HG03097 (cell line): Measurements from ENCODE around the gene ADCY2.

Source experiments
- ATAC-seq: cut with Tn5 transposase; IDR thresholded peaks from one replicate; pipeline ENCODE4 v1.9.1; 2021; ENCODE audit not compliant: unreplicated experiment, low FRiP score

Gene ADCY2

DNA sequence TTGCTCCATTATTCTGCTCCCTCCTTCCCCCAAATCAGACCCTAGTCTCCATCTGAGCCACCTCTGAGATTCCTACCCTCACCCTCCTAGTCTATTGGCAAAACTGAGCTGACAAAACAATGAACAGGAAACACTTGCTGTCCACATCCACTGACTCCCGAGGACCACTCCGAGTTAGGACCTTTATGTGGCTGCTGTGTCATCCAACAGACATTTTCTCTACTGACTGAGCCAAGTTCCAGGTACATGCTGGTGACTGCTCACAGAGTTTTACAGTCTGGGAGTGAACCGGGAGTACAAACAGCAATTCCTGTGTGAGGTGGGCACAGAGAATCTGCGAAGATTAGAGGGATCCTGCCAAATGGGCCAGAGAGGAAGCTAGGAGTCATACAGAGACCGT, 415.8 kb downstream of the ADCY2 start:
- ATAC-seq: no peak

DNA sequence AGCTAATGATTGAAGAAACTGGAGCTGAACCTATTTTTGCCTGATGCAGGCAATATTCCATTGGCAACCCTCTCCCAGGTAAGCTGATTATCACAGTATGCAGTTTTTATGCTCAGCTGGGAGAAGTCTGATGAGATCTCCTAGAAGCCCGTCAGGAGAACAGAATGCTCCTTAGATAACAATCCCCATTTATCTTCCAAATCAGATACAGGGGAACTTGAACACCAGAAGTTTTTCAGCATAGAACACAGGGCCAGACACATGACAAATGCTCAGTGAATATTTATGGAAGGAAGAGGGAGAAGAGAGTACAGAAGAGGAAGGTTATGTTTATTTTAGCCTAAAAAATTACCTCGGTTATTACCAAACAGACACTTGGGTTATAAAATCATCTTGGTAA, 417.1 kb downstream of the ADCY2 start:
- no peak for ATAC-seq

DNA sequence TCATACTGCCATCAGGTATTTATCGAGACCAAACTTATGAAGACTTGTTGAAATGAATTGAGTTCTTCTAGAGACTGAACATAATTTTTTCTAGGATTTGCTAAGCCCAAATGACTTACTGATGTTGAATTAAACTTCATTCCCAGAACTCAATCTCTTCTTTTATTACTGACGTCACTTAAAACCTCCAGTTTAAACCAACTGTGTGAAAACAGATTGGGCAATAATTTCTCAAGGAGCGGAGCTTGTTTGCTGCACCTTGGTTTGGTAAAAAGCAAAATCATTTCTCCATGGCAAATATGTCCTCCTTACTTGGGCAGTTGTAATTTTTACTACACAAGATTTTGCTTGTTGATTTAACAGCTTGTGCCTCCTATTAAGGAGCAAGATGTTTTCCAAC, 417.6 kb downstream of the ADCY2 start:
- no peak for ATAC-seq

DNA sequence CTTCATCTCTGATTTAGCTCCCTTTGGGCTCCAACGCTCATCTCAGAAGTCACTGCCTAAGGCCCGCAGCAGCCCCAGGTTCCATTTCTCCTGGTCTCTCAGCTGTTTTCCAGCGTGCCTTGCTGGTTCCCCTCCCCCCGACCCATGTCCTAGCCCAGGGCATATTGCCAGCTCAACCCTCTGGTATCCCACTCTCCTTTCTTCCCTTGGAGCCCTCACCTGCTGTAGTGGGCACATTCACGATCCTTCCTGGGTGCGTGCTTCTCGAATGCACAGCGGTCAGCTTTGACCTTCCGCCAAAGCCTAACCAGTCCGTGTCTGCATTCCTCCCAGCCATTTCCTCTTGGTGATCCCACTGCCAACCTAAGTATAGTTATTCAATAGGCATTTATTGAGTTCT, 418.9 kb downstream of the ADCY2 start:
- ATAC-seq: no peak

DNA sequence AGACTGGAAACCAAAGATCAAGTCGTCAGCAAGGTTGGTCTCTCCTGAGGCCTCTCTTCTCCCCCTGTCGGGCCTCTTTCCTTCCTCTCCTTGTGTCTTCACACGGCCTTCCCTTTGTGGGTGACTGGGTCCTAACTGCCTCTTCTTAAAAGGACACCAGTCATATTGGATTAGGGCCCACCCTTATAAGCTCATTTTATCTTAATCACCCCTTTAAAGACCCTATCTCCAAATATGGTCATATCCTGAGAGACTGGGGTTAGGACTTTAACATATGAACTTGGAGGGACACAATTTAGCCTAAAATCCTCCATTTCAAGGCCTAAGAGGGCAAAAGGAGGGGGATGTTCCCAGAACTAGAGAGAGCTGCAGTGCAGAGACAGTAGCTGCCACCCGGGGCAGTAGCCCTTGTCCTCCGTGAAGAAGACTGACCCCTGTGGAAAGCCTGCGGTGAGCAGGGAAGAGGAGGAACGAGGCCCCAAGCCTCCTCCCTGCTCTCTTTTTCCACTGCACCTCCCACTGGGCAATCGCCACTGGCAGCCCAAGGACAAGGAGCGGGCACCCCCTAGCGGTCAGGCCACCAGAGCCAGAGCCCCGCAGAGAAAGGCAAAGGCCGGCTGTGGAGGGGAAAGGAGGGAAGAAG, 420.1 kb downstream of the ADCY2 start:
- peak; percentile 88 for ATAC-seq

DNA sequence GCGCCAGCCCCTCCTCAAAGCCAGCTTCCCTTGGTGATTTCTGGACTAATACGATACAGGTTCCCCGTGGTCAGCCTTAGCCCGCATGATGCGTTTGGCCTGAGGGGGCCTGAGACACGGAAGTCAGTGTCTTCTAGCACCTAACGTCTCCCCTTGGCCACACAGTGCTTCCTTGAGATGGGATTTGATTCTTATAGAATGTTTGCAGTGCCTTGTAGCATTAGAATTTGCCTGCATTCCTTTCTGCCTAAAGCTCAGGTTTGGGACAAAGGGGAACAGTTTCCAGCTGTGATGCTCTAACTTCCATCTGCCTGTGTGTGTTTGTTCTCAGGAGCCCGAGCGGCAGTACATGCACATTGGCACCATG, 420.6 kb downstream of the ADCY2 start:
- ATAC-seq: no peak

DNA sequence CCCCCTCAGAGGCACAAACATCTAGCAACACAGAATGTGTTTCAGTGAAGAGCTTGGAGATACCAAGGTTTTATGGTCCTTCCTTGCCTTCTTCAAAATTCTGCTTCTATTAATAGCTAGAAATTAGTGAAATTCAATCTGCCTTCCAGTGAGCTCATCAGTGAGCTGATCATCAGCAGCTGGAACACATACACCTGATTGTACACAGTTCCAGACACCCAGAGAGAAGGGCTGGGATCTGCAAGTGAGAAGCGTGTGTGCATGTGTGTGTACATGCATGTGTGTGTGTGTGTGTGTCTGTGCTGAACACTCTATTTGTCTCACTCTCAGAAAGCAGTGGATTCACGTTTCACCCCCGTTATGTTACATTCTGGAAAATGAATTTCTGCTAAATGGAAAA, 426.5 kb downstream of the ADCY2 start:
- no peak for ATAC-seq

DNA sequence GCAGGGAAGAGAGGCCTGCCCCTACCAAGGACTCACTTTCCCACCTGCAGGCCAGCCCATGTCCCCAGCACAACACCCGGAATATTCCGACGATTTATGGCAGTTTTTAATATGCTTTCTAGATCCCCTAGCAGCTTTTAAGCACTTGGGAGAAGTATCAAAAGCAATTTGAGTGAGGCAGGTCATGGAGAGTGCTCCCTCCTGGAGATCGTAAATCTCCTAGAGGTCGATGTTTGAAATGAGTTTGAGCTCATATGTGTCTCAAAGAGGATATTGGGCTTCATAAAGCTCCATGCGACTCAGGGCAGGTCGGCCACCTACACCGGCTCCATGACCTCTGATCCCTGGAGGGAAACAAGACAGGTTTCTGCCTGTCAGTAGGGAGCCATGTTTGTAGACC, 427.7 kb downstream of the ADCY2 start:
- ATAC-seq: no peak

DNA sequence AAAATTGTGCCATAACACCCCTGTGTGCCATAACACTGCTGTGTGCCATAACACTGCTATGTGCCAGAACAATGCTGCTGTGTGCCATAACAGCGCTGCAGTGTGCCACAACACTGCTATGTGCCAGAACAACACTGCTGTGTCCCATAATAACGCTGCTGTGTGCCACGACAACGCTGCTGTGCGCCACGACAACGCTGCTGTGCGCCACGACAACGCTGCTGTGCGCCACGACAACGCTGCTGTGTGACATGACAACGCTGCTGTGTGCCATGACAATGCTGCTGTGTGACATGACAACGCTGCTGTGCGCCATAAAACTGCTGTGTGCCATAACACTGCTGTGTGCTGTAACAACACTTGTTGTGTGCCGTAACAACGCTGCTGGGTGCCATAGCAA, 429.1 kb downstream of the ADCY2 start:
- ATAC-seq: no peak

DNA sequence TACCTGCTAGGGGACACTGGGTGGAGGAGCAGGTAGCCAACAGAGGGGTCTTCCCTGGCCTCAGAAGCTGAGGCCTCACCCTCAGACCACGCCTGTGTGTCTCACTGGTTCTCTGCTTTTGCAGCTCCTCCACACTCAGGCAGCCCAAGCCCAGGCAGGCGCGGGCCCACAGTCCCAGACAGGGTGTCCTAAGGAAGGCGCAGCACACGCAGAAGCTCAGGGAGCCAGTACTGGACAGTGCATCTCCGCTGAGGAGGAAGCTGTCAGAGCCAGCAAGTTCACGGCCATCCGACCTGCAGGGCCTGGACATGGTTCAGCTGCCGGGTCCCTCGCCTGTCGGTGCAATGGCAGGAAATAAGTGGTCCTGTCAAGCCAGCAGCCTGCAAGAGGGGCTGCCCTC, 429.7 kb downstream of the ADCY2 start:
- no peak for ATAC-seq

DNA sequence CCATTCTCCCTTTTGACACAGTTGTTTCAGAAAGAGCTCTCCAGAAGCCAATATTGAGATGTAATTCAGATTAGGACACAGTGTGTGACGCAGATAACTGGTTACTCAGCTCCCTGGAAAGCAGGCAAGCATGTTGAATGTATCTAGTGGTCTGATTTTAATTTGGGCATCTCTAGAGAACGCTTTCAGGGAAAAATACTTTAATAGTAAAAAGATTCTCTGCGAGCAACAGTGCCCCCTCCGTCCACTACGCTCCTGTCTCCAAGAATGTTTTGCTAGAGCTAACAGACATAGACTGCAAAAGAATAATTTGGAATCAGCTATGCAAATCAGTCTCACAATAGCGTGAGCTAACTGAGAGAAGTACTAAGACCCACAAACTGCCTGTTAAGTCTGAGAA, 431.7 kb downstream of the ADCY2 start:
- ATAC-seq: no peak

DNA sequence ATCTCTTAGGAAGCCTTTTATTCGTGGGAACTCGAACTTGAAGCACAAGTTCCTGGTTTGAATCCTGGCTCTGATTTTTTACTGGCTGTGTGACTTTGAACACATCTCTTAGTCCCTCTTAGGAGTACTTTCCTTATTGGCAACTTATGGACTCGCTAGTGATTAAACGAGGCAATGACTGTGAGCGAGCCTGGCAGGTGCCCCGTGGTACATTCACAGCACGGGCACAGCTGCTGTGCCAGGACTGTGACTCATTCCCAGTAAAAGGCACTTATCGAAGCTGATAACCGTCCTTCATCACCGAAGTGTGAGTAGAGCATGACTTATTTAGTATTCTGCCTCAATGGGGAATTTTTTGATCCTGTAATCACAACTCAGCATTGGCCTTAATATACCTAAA, 432.3 kb downstream of the ADCY2 start:
- no peak for ATAC-seq

DNA sequence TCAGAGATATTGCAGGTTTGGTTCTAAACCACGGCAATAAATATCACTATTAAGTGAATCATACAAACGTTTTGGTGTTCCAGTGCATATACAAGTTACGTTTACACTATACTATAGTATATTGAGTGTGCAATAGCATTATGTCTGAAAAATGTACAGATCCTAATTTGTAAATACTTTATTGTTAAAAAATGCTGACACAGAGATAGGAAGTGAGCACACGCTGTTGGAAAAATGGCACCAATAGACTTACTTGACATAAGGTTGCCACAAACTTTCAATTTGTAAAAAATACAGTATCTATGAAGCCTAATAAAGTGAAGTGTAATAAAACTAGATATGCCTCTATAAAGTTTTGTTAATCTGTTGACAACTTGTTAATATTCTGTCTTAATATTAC, 439.0 kb downstream of the ADCY2 start:
- ATAC-seq: no peak

DNA sequence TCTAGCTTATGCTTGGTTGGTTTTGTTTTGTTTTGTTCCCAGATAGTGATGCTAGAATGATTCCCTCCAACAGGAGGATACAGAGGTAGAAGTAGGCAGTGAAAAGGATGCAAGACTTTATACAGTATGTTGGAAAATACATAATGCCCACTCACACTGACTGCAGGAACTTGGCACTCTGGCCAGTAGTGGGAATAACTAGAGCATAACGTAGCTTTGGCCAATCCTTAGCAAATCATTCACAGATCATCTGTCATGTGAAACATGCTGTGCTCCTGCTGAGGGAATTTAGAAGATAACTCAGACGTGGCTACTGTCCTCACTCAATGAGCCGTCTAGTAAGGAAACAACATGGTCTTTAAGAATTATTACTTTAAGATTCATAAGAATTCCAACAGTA, 441.5 kb downstream of the ADCY2 start:
- no peak for ATAC-seq

DNA sequence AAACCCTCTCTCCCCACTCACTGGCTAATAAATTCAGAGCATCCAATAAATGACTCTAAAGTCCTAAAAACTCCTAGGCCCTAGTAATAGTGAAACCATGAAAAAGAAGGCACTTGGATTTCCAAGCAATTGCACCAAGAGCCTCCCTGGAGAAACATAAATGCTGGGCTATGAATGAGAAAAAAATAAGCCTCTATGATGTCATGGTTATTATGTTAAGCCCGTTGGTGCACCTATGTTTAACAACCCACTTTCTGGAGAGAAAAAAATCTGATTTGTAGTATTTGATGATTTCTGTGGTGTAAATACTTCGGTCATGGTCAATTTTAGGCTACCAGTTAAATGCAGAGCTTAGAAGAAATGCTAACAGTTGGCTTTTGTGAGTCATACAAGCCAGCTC, 446.6 kb downstream of the ADCY2 start:
- no peak for ATAC-seq

DNA sequence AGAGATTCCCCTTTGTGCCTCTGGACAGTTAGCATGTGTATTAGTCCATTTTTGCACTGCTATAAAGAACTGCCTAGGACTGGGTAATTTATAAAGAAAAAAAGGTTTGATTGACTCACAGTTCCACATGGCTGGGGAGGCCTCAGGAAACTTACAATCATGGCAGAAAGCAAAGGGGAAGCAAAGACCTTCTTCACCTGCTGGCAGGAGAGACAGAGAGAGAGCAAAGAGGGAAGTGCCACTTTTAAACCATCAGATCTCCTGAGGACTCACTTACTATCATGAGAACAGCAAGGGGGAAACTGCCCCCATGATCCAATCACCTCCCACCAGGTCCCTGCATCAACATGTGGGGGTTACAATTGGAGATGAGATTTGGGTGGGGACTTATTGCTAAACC, 449.0 kb downstream of the ADCY2 start:
- no peak for ATAC-seq

DNA sequence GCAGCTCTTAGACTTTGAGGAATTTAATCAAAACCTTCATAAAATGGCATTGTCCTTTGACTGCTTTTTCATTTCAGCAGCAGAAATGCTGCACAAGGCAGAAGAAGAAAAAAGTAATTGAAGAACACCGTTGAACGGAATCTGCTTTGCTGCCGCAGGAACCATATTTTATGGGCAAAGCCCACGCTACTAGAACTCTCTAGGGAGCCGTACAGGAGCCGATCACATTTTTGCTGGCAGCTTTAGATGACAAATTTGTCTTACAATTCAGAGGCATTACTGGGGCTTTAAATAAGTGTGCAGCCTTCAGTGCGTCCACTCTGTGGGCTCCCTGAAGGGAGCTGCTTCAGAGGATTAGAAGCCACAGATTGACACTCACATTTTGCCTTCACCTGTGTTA, 449.6 kb downstream of the ADCY2 start:
- no peak for ATAC-seq

DNA sequence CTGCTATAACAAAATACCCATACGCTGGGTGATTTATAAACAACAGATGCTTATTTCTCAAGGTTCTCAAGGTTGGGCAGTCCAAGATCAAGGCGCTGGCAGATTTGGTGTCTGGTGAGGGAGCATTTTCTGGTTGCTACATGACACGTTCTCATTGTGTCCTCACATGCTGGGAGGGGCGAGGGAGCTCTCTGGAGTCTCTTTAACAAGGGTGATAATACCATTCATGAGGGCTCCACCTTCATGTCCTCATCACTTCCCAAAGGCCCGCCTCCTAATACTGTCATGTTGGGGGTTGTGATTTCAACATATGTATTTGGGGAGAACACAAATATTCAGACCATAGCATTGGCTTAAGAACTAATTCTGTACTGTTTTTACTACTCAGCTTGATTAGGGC, 450.4 kb downstream of the ADCY2 start:
- ATAC-seq: no peak

DNA sequence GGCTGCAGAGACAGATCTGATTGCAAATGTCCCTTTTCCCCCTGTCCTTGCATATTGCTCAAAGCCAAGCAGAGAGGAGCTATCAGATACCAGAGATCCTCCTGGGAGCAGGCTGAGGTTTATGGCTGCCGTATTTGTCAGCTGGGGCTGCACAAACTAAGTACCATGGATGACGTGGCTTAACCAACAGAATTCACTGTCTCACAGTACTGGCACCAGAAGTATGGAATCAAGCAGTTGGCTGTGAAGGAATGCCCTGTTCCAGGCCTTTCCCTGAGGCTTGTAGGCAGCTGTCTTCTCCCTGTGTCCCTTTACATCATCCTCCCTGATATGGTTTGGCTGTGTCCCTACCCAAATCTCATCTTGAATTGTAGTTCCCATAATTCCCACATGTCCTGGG, 452.4 kb downstream of the ADCY2 start:
- no peak for ATAC-seq

DNA sequence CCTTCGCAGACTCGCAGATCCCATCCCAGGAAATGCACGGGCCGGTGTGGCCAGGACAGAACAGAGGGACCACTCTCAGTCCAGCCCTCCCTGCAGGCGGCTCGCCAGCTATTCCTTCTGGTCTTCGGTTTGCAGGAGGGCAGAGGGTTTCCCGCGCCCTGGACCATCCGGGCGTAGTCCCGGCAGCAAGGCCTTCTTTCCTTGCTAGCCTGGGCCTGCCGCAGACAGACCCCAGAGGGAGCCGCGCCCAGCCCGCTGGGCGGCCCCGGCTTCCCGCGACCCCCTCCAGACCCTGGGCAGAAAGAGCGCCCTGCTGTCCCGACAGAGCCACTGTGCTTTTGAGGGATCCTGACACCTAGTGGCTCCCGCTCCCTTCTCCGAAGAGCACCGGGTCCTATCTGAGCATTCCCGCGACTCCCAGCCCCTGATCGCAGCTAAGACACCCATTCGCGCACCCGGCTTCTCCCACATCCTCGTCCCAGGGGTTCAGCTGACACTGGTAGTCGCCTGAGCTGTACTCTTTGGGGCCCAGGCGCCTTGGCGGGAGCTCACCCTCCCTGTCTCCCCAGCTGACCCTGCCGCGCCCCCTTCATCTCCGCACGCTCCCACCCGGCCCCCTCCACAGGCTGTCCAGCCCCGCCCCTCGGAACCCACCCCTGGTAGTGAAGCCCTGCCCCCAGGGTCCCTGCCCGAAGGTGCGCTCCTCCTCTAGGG, 453.9 kb downstream of the ADCY2 start:
- no peak for ATAC-seq

DNA sequence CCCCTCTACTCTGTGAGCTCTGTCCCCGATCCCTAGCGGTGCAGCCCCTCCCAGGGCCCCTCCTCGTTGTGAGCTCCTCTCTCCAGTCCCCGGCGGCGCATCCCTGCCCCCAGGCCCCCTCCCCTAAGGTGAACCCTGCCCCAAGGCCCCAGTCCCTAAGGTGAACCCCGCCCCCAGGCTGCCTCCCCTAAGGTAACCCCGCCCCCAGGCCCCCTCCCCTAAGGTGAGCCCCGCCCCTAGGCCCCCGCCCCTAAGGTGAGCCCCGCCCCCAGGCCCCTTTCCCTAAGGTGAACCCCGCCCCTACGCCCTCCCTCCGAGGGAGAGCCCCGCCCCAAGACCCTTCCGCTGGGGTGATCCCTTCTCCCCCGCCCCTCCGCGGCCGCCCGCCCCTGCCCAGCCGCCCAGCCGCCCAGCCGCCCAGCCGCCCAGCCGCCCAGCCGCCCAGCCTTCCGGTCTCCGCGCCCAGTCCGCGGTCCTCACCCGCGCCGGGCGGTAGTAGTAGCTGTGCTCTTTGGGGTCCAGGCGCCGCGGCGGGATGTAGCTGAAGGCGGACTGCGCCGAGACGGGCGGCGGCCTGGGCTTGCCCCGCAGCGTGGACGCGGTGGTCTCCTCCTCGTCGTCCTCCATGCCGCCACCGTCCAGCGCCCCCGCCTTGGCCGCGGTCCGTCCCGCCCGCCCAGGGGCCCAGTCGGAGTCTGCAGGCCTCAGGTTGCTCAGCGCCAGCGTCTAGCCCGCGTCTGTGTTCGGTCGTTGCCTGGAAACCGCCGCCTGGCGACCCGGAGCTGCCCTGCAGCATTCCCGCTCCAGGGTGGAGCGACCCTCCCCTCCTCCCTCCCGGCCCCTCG, 454.7 kb downstream of the ADCY2 start, which contains the start of gene CFAP90:
Gene CFAP90, minus strand, starts transcription at position 739 of the 845 bp plus-strand sequence. Its CDS starts 112 bp downstream, at position 627.
- ATAC-seq: no peak

DNA sequence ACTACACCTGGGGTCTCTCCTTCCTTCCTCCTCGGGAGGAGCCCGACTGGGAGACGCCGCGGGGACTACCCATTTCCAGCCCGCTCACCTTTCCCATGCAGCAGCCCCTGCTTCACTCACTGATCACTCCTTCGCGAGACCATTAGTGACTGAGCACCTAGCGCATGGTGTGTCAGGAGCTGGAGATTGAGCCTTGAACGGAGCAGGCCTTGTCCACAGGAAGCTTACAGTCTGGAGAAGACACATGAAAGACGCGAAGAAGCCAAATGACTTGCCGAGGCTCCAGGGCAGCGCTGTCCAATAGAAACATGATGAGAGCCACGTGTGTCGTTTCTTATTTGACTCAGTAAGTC, 455.3 kb downstream of the ADCY2 start:
- no peak for ATAC-seq
